SU-DHL-6 (cell line): ENCODE measurements around the gene FAM114A1.

Source experiments
- CTCF ChIP-seq: fragments of 200-600 bp; sonication (generic); IDR thresholded peaks from one replicate; pipeline ENCODE4 v1.5.1; 2017; ENCODE audit warnings: antibody characterized with exemption, mild to moderate bottlenecking, low read length, moderate library complexity; ENCODE audit not compliant: insufficient read depth, poor library complexity, severe bottlenecking
- EZH2phosphoT487 ChIP-seq: fragments of 200-600 bp; sonication (generic), shearing (Covaris generic); conservative IDR thresholded peaks from 2 replicates; pipeline ENCODE4 v1.6.1; 2018; ENCODE audit warnings: mild to moderate bottlenecking, antibody characterized with exemption, low read length, moderate library complexity, mixed read lengths

- TF ChIP-seq CTCF (no peak), EZH2phosphoT487 (no peak)
Measured at GRCh38 chr4:38983291-38983690, 115.7 kb downstream of the FAM114A1 start.
